ENCODE results near the gene PDZD8. TPM values are rescaled to one million over a fixed set of nuclear protein-coding genes. Genes with fewer than 3 reads are reported as not detected.

PDZD8 gene
- total and polyA plus RNA-seq, 2 donors (not counting 3 experiments of a cell fraction or from before 2014, with no cell fraction given): 5.9 to 22.6 TPM

DNA sequence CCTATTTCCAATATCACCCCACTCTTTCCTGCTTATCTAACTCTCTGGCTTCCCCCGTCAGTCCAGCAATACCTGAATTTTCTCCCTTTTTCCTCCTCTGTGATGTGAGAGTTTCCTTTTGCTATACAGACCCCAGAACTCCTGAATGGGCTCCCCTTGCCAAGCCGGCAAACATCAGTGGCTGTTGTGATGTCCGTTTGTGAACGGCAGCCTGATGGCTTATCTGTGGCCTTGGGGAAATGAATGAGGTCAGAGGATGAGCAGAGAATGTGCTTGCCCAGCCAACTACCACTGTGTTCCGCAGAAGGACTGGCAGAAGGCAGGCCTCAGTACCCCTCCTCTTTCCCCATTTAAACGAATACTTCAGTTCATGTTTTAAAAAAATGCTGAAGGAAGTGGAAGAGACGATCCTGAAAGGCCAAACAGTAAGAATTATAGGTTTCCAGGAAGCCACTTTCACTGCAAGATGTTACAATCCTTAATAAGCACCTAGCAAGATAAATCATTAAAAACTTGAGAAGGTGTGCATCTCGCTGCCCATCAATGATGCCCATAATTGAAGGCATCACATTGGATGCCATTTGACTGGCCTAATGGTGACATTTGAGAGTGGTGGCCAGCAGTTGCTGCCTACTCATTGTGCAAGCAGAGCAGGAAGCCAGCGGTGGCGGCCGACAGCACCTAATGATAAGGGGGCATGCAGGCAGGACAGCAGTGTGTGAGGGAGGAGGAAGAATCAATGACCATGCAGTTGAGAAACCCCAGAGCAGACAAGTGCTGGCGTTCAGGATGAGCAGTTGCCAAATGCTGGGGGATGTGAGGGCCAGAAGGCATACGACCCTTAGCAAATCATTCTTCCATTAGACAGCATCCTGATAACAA is 102.8 kb downstream of the PDZD8 start:
- H3K9ac ChIP-seq (replicated peaks; ENCODE audit: extremely low read depth, insufficient read depth, low read length): no peak overlapping the region
- POLR2A ChIA-PET: no interaction called here
- H3K79me2 ChIP-seq (ENCODE audit: control insufficient read depth, insufficient read depth, low read length): no peaks in the 10 kb centered on the region
- H3K9me3 ChIP-seq (replicated peaks; ENCODE audit: control insufficient read depth, insufficient read depth, low read length): no peaks in the 10 kb centered on the region
- H3K36me3 ChIP-seq (ENCODE audit: control insufficient read depth in 2 of 2, extremely low read depth in 1 of 2, insufficient read depth in 2 of 2, low read length in 2 of 2): no peaks in the 10 kb centered on the region
- no peaks in the 10 kb centered on the region for H4K20me1 ChIP-seq (replicated peaks; ENCODE audit: control insufficient read depth, extremely low read depth, insufficient read depth, low read length)
- no peaks in the 10 kb centered on the region for H3K27me3 ChIP-seq (ENCODE audit: control insufficient read depth in 2 of 2, insufficient read depth in 2 of 2, low read length in 2 of 2)
- no peak overlapping the region for H3K27ac ChIP-seq (ENCODE audit: insufficient read depth, low read depth, low read length)
- DNase-seq (ENCODE audit: low read depth, low spot score) (no peak), FAIRE-seq (no peak)
- CTCF ChIA-PET: interaction anchor here (1.0 to 2.1 kb wide), 2 partner anchors 47 to 55 kb away, joined by 5 to 9 read pairs; no protein-coding TSS in a partner anchor
- H3K9me1 ChIP-seq (replicated peaks; ENCODE audit: control insufficient read depth, extremely low read depth, insufficient read depth, low read length): no peaks in the 10 kb centered on the region
- no peak overlapping the region for H3K4me2 ChIP-seq (ENCODE audit: insufficient read depth, low read length)
- dilution Hi-C loops (cut with MboI; ENCODE audit: extremely low pct_ligation_motif_present, low sequenced_read_pairs): no loop called here
- H3K4me1 ChIP-seq (ENCODE audit: control insufficient read depth, extremely low read depth, insufficient read depth, low read length): no peaks in the 10 kb centered on the region
- no peak overlapping the region for H2AFZ ChIP-seq (ENCODE audit: low read depth, low read length)
- intact Hi-C loops (cut with micrococcal nuclease): no loop called here
- H3K4me3 ChIP-seq (replicated peaks in 1 of 3; ENCODE audit: insufficient read depth in 1 of 3, low read depth in 1 of 3, low read length in 3 of 3): no peak overlapping the region
- no peak for TF ChIP-seq MYC (IDR thresholded peaks at IDR 0.05; ENCODE audit: low read depth, low read length)
- no peak for TF ChIP-seq JUN (IDR thresholded peaks at IDR 0.05; ENCODE audit: borderline replicate concordance, insufficient read depth, insufficient read length, low read depth)
- TF ChIP-seq, protein P1, sequence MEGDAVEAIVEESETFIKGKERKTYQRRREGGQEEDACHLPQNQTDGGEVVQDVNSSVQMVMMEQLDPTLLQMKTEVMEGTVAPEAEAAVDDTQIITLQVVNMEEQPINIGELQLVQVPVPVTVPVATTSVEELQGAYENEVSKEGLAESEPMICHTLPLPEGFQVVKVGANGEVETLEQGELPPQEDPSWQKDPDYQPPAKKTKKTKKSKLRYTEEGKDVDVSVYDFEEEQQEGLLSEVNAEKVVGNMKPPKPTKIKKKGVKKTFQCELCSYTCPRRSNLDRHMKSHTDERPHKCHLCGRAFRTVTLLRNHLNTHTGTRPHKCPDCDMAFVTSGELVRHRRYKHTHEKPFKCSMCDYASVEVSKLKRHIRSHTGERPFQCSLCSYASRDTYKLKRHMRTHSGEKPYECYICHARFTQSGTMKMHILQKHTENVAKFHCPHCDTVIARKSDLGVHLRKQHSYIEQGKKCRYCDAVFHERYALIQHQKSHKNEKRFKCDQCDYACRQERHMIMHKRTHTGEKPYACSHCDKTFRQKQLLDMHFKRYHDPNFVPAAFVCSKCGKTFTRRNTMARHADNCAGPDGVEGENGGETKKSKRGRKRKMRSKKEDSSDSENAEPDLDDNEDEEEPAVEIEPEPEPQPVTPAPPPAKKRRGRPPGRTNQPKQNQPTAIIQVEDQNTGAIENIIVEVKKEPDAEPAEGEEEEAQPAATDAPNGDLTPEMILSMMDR (IDR thresholded peaks at IDR 0.05; ENCODE audit: extremely low read depth in 1 of 2, insufficient read depth in 1 of 2, low read depth in 1 of 2, low read length in 2 of 2): no peak
- TF ChIP-seq EZH2 (IDR thresholded peaks at IDR 0.05; ENCODE audit: borderline replicate concordance, low read depth, low read length, severe bottlenecking): no peak
- TF ChIP-seq POLR2AphosphoS5 (IDR thresholded peaks at IDR 0.05; ENCODE audit: insufficient read depth, low read depth, low read length): no peak
- TF ChIP-seq, protein P2, sequence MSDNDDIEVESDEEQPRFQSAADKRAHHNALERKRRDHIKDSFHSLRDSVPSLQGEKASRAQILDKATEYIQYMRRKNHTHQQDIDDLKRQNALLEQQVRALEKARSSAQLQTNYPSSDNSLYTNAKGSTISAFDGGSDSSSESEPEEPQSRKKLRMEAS (IDR thresholded peaks at IDR 0.05; ENCODE audit: insufficient read depth, insufficient read length): no peak
- no peak for TF ChIP-seq FOS (IDR thresholded peaks at IDR 0.05; ENCODE audit: borderline replicate concordance, insufficient read depth, low read length)
- no peak for TF ChIP-seq POLR2A (IDR thresholded peaks at IDR 0.05; ENCODE audit: low read depth, low read length)
- TF ChIP-seq GATA2 (IDR thresholded peaks at IDR 0.05; ENCODE audit: insufficient read depth, insufficient read length, low read depth, low read length): no peak
- no TSS peak for BruUV-seq (replicated peaks)
